ENCODE results near the gene ITIH2.
"Not testable (repeated sequence)": the region's sequence is repeated elsewhere in the genome, so short reads cannot be mapped to it uniquely, and the experiment has no call there.

The ITIH2 gene

DNA sequence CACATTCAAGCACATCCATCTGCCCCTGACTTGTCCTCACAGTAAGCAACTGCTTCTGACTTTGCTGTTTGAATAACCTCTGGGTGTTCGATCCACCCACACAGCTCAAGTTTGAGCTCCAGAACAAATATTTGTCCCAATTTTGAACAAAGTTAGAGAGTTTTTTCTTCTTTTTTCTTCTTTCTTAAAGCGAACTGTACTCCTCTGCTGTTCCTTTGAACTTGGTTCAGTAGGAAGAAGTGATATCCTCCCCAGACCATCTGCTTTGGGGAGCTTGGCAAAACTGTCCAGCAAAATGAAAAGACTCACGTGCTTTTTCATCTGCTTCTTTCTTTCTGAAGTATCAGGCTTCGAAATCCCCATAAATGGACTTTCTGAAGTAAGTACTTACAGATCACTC is at the start of gene ITIH2:
ITIH2 (plus strand) TSS at position 177 of the 400 bp plus-strand sequence; CDS start at position 296, 119 bp downstream.
- no peak for DNase-seq (ENCODE audit: low read depth in 2 of 2)

DNA sequence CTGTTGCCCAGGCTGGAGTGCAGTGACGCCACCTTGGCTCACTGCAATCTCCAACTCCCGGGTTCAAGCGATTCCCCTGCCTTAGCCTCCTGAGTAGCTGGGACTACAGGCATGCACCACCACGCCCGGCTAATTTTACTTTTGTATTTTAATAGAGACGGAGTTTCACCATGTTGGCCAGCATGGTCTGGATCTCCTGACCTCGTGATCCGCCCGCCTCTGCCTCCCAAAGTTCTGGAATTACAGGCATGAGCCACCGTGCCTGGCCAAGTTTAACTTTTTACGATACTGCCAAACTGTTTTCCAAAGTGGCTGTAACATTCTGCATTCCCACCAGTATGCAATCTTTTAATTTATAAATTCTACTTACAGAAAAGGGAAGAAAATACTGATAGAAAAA is 46.0 kb upstream of the ITIH2 start:
- not testable (repeated sequence) for DNase-seq (ENCODE audit: low read depth in 2 of 2)

DNA sequence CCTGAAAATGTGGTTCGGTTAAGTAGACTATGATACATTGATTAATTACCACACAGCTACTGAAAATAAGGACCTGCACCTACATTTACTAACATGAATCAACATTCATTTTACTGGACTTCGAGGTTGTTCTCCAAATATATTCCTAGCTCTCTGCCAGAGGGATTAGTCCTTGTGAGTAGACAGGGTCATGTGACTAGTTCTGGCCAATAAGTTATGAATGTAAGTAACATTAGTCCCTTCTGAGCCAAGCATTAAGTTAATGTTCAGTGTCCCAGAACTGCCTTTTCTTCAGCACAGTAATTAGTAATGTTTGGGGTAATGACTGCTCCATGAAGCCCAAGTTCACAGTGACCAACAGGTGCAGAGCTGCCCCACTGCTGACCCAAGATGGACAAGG is 45.6 kb upstream of the ITIH2 start:
- no peak for DNase-seq (ENCODE audit: low read depth in 2 of 2)

DNA sequence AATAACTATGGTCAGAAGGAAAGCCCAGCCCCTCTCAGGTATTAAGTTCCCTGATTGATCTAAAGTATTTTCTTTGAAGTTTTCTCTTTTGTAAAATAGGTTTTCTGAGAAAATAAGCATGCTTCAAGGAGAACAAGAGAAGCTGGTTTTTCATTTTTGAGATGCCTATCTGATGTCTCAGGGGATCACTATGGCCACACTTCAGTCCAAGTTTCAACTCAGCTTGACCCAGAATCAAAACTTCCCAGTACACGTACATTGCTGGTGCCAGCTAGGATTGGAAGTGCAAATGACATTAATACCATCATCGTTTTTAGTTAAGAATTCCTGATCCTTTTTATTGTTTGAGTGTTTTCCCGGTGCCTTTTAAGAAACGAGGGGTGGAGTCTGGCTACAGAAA is 43.6 kb upstream of the ITIH2 start:
- DNase-seq (ENCODE audit: low read depth in 2 of 2): no peak

- no peak for DNase-seq (ENCODE audit: low read depth in 2 of 2)
Observed at GRCh38 chr10:7662522-7662921, 40.6 kb upstream of the ITIH2 start.

DNA sequence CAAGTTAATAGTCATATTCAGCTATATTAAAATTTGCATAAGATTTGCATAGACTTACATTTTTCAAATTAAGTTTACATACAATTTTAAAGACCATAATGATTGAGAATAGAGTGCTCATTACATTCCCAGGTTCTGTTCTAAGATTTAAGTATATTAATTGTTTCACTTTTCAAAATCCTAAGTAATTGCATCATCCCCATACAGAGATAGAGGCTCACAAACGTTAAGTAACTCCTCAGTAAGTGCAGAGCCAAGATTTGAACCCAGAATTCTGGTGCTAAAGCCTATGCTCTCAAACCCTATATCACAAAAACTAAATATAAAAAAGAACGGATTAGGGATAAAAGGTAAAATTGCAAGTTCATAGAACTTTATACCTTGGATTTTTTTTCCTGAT is 38.4 kb upstream of the ITIH2 start:
- DNase-seq (ENCODE audit: low read depth in 2 of 2): no peak

- DNase-seq (ENCODE audit: low read depth in 2 of 2): no peak
Observed at GRCh38 chr10:7665767-7666166, 37.3 kb upstream of the ITIH2 start.

GRCh38 chr10:7666253-7667023 is 36.7 kb upstream of the ITIH2 start, which contains the start of gene ITIH5:
Gene ITIH5 (minus strand): TSS chr10:7666966. CDS start chr10:7666892, 74 bp downstream.
- no peak for DNase-seq (ENCODE audit: low read depth in 2 of 2)

GRCh38 chr10:7667262-7668141 is 35.6 kb upstream of the ITIH2 start:
- DNase-seq (ENCODE audit: low read depth in 2 of 2): no peak

DNA sequence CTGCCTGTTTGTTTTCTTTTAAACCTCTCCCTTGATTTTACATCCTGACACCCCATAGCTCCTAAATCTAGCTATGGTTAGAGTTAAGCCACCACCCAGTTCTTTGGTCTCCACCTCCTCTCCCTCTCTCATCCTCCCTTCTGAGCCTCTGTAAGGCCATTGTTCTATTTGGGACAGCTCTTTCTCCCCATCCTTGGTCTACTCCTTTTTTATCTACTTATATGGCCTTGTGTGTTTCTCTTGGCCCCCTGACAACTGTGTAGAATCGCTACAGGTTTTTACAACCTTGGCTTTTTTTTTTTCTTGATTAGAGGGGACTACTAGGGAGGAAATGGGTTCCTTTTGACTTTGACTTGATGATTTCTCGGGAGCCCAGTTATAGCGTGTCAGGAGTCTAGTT is 33.0 kb upstream of the ITIH2 start:
- DNase-seq (ENCODE audit: low read depth in 2 of 2): no peak

DNA sequence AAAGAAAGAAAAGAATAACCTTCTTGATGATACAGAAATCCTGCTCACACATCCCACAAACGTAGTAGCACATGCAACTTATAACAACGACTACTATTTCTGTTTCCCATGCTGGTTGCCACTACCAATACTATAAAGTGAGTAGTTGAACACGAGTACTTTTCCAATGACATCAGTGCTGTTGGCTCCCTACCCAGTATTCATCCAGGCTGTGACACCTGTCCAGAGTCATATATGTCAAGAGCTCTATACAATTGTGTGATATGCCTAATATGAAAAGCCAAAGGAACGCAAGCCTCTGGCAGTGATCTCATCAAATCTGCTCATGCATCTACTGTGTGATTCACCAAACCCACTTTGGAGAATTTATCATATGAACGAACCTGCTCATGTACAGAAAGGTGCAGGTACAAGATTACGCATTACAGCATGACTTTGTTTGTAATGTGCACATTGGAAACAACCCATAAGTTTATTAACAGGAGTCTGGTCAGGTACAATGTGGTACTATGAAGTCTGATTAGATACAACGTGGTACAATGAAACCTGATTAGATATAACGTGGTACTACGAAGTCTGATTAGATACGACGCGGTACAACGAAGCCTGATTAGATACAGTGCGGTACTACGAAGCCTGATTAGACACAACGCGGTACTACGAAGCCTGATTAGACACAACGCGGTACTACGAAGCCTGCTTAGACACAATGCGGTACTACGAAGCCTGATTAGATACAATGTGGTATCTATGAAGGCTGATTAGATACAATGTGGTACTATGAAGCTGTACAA is 30.6 kb upstream of the ITIH2 start:
- DNase-seq (ENCODE audit: low read depth in 2 of 2): no peak

DNA sequence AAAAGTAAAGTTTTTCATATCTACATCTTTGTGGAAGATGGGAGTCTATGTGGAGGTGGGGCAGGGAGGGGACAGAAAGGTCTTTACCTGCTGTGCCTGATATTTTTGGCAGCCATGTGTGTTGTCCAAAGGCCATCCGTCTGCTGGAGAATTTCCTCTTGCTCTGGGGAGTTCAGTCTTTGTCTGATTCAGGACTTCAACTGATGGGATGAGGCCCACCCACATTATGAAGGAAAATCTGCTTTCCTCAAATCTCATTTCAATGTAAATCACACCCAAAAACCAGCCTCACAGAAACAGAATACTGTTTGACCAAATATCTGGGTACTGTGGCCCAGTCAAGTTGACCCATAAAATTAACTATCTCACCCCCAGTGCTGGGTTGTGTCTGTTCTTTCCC is 23.9 kb upstream of the ITIH2 start:
- DNase-seq (ENCODE audit: low read depth in 2 of 2): no peak

DNA sequence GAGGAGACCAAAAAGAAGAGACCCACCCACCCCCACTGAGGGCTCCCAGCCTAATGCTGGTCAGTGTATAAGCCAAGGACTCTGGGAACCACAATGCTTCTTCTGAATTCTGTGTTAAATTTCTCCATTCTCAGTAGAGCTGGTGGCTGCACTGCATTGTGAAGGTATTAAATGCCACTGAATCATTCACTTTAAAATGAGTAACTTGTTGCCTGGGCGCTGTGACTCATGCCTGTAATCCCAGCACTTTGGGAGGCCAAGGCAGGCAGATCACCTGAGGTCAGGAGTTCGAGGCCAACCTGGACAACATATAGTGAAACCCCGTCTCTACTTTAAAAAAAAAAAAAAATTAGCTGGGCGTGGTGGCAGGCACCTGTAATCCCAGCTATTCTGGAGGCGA is 23.0 kb upstream of the ITIH2 start:
- not testable (repeated sequence) for DNase-seq (ENCODE audit: low read depth in 2 of 2)

DNA sequence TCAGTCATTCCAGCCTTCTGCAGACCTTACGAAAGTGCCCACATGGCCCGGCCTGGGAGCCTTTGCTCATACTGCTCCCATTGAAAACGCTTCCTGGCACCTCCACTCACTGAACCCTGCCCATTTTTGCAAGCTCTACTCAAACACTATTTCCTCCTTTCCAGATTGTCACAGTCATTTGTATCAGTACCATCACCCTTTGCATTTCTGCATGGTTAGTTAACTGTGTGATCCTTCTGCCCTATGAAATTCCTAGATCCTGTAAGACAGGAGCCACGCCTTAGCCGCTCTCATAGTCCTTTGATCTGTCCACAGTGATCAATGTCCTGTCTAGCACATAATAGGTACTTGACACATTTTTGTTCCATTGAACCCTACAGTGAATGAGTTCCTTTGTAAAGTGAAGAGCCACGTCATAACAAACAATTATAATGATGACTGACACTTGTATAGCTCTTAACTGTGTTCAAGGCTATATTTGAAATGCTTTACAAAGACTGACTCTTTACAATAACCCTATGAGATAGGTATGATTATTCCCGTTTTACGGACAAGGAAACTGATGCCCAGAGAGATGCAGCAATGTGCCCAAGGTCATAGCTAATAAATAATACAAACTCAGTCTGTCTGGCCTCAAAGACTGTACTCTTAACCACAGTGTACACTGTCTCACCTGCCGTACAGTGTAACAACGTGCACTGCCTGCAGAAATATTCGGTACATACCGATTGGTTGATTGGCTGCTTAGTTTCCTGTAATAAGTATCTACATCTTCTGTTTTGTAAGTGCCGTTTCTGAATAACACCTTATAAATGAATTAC is 16.6 kb upstream of the ITIH2 start:
- DNase-seq (ENCODE audit: low read depth in 2 of 2): no peak

GRCh38 chr10:7687228-7687907 is 15.7 kb upstream of the ITIH2 start:
- DNase-seq (ENCODE audit: low read depth in 2 of 2): peak; percentile 62 to 73

GRCh38 chr10:7689591-7689990 is 13.5 kb upstream of the ITIH2 start:
- DNase-seq (ENCODE audit: low read depth in 2 of 2): no peak

DNA sequence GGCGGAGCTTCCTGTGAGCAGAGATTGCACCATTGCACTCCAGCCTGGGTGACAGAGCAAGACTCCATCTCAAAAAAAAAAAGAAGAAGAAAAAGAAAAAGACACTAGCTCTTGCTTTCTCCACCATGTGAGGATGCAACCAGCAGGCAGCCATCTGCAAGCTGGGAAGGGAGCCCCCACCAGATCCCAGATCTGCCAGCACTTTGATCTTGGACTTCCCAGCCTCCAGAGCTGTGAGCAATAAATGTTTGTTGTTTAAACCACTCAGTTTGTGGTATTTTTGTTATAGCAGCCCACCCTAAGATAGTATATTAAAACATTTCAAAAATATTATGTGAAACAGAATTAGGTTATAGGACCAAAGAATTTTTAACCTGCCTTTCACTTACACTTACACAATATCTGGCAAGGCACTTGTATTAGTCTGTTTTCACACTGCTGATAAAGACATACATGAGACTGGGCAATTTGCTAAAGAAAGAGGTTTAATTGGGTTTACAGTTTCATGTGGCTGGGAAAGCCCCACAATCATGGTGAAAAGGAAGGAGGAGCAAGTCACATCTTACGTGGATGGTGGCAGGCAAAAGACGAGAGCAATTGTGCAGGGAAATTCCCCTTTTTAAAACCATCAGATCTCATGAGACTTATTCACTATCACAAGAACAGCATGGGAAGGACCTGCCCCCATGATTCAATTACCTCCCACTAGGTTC is 12.1 kb upstream of the ITIH2 start:
- not testable (repeated sequence) for DNase-seq (ENCODE audit: low read depth in 2 of 2)

DNA sequence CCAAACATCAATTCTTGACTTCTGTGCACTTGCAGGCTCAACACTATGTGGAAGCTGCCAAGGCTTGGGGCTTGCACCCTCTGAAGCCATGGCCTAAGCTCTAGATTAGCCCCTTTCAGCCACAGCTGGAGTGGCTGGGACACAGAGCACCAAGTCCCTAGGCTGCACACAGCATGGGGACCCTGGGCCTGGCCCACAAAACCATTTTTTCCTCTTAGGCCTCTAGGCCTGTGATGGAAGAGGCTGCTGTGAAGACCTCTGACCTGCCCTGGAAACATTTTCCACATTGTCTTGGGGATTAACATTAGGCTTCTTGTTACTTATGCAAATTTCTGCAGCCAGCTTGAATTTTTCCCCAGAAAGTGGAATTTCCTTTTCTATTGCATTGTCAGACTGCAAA is 10.7 kb upstream of the ITIH2 start:
- DNase-seq (ENCODE audit: low read depth in 2 of 2): not testable (repeated sequence)

GRCh38 chr10:7693194-7693593 is 9.9 kb upstream of the ITIH2 start:
- not testable (repeated sequence) for DNase-seq (ENCODE audit: low read depth in 2 of 2)

GRCh38 chr10:7696545-7696944 is 6.6 kb upstream of the ITIH2 start:
- DNase-seq (ENCODE audit: low read depth in 2 of 2): no peak

Data from stimulated activated CD4-positive, alpha-beta T cell treated with anti-CD3 and anti-CD28 coated beads, Interleukin-15, amount 100 ng/mL, for 48 hours (primary cell).